Keratinocyte (primary cell): ENCODE results near the gene TTLL13. TPM values are rescaled to one million over a fixed set of nuclear protein-coding genes. Genes with fewer than 3 reads are reported as not detected.

ENCODE experiments used
- DNase-seq: peaks from one replicate; pipeline ENCODE4 v3.0.0-alpha.2; 2011; ENCODE audit warnings: low read depth, missing footprints, low spot score
- FAIRE-seq: peaks from 2 replicates; lab custom pipeline; 2011; peaks lifted over from hg19 to GRCh38; lab: Jason Lieb, UNC
- H2AFZ ChIP-seq: 2 replicates; pipeline ENCODE4 v1.6.0; 2012; ENCODE audit warnings: low read length, control low read depth, inconsistent platforms; ENCODE audit not compliant: control insufficient read depth
- H3K27ac ChIP-seq: 2 replicates; pipeline ENCODE4 v1.5.1; 2011; ENCODE audit warnings: low read length; ENCODE audit not compliant: control insufficient read depth, insufficient read depth
- H3K27me3 ChIP-seq: 3 replicates; pipeline ENCODE4 v1.6.0; 2011; ENCODE audit warnings: low read length; ENCODE audit not compliant: control insufficient read depth, insufficient read depth; ENCODE audit errors: extremely low read depth
- H3K36me3 ChIP-seq, 2 experiments: 2 replicates in 1 of 2; 3 replicates in 1 of 2; pipeline ENCODE4 v1.5.1; 2011; ENCODE audit warnings: low read length in 2 of 2, mild to moderate bottlenecking in 1 of 2; ENCODE audit not compliant: control insufficient read depth in 2 of 2, insufficient read depth in 2 of 2; ENCODE audit errors: extremely low read depth in 1 of 2
- H3K4me1 ChIP-seq: 3 replicates; pipeline ENCODE4 v1.5.1; 2011; ENCODE audit warnings: low read length; ENCODE audit not compliant: control insufficient read depth, insufficient read depth; ENCODE audit errors: extremely low read depth
- H3K4me2 ChIP-seq: 3 replicates; pipeline ENCODE4 v1.6.0; 2011; ENCODE audit warnings: low read depth, low read length; ENCODE audit not compliant: control insufficient read depth, insufficient read depth; ENCODE audit errors: extremely low read depth
- H3K4me3 ChIP-seq, 3 experiments: fragments of 200-600 bp in 1 of 3; sonication (generic) in 1 of 3; 2 replicates in 2 of 3; 3 replicates in 1 of 3; pipeline ENCODE4 v1.5.1; 2011 to 2016; ENCODE audit warnings: low read length in 3 of 3, mild to moderate bottlenecking in 3 of 3, control low read depth in 2 of 3, inconsistent platforms in 1 of 3, low read depth in 1 of 3, mixed read lengths in 1 of 3, mixed run types in 1 of 3, moderate library complexity in 1 of 3; ENCODE audit not compliant: control insufficient read depth in 2 of 3, insufficient read depth in 2 of 3; ENCODE audit errors: extremely low read depth in 1 of 3
- H3K79me2 ChIP-seq: 2 replicates; pipeline ENCODE4 v1.6.0; 2012; ENCODE audit warnings: low read length; ENCODE audit not compliant: control insufficient read depth, insufficient read depth
- H3K9ac ChIP-seq: 3 replicates; pipeline ENCODE4 v1.6.0; 2011; ENCODE audit warnings: low read length; ENCODE audit not compliant: control insufficient read depth, insufficient read depth; ENCODE audit errors: extremely low read depth
- H3K9me1 ChIP-seq: 3 replicates; pipeline ENCODE4 v1.6.0; 2011; ENCODE audit warnings: low read length; ENCODE audit not compliant: control insufficient read depth, insufficient read depth; ENCODE audit errors: extremely low read depth
- H3K9me3 ChIP-seq: 2 replicates; pipeline ENCODE4 v1.5.1; 2012; ENCODE audit warnings: low read depth, low read length; ENCODE audit not compliant: control insufficient read depth
- H4K20me1 ChIP-seq: 3 replicates; pipeline ENCODE4 v1.6.0; 2011; ENCODE audit warnings: low read length; ENCODE audit not compliant: control insufficient read depth, insufficient read depth; ENCODE audit errors: extremely low read depth
- EZH2 ChIP-seq: IDR thresholded peaks from one replicate; pipeline ENCODE4 v1.6.1; 2012; ENCODE audit warnings: inconsistent platforms, mild to moderate bottlenecking, low read length, moderate library complexity
- dilution Hi-C: fragments of 300-500 bp; cut with MboI; formaldehyde crosslinking; loops from one replicate; pipeline ENCODE4 v1.7.0; 2020; ENCODE audit warnings: low sequenced_read_pairs; ENCODE audit not compliant: extremely low pct_ligation_motif_present
- polyA plus RNA-seq, 5 experiments: library from polyadenylated mRNA; depleted of rRNA in 3 of 5; stranded (reverse) in 3 of 5; stranded (forward) in 1 of 5; unstranded in 1 of 5; fragments of >200 nt; gene quantifications; 1 replicate in 1 of 5; 2 replicates in 3 of 5; 3 replicates in 1 of 5; pipeline versions ENCODE4 v1.2.1 to v1.2.3, GENCODE V29; 2011 to 2012; ENCODE audit warnings: missing spikeins in 2 of 5, low read depth in 1 of 5, low replicate concordance in 1 of 5
- TF ChIP-seq, protein P1 (sequence below), 3 experiments: IDR thresholded peaks in 1 of 3; conservative IDR thresholded peaks in 1 of 3; optimal IDR thresholded peaks in 1 of 3; 2 replicates in 2 of 3; 3 replicates in 1 of 3; pipeline versions ENCODE3 to v1.5.1; 2011; ENCODE audit warnings: low read length in 3 of 3, mild to moderate bottlenecking in 3 of 3, moderate library complexity in 2 of 3, control low read depth in 1 of 3, inconsistent platforms in 1 of 3; ENCODE audit not compliant: insufficient read depth in 2 of 3; ENCODE audit errors: extremely low read depth in 1 of 3

The TTLL13 gene
- polyA plus RNA-seq, 1 donor (not counting 4 experiments of a cell fraction or from before 2014, with no cell fraction given), result 0.07 TPM

DNA sequence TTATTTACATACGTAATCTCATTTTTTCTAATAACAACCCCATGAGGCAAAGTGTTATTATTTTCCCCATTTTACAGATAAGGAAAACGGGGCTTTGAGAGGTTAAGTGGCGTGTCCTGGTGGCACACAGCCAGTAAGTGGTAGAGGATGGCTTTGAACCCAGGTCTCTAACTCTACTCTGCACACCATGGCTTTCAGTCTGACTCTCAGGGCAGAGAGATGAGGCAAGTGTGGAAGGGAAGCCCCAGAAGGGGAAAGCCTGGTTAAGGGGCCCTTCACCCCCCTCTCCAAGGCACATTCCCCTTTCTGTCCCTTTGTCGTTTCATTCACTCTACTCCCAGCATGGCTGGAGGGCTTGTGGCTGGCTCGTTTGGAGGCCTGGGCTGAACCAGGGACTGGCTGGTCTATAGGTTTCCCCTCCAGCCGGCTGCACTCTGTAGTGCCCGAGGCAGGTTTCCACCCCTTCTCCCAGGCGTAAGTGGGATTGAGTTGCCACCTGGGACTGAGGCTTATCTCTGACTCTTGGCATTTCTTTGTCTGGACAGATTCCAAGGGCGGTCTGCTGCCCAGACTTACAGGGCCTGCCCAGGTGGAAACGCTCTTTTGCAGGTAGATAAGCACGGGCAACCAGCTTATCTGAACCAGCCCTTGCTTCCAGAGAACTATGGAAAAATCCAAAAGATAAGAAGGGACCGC lies 36.1 kb upstream of the TTLL13 start:
- Histone ChIP-seq H3K79me2 (peaks cover 77% of the 10 kb centered on the region), H3K9me3 (no peaks in the 10 kb centered on the region), H3K4me2 (peak overlapping the region; percentile 91), H3K27me3 (no peaks in the 10 kb centered on the region), H2AFZ (no peak overlapping the region), H3K4me3 (peak overlapping the region in 1 of 3 experiments; percentile 10), H3K27ac (peak overlapping the region; percentile 98), H4K20me1 (no peaks in the 10 kb centered on the region), H3K9ac (peak overlapping the region; percentile 88), H3K4me1 (peaks cover 74% of the 10 kb centered on the region), H3K9me1 (peaks cover 4% of the 10 kb centered on the region), H3K36me3 (peaks cover 6 to 58% of the 10 kb centered on the region in 2 experiments)
- dilution Hi-C loops, result no loop called here
- FAIRE-seq (no peak), DNase-seq (peak; percentile 90)
- TF ChIP-seq EZH2, result no peak
- TF ChIP-seq, protein P1, sequence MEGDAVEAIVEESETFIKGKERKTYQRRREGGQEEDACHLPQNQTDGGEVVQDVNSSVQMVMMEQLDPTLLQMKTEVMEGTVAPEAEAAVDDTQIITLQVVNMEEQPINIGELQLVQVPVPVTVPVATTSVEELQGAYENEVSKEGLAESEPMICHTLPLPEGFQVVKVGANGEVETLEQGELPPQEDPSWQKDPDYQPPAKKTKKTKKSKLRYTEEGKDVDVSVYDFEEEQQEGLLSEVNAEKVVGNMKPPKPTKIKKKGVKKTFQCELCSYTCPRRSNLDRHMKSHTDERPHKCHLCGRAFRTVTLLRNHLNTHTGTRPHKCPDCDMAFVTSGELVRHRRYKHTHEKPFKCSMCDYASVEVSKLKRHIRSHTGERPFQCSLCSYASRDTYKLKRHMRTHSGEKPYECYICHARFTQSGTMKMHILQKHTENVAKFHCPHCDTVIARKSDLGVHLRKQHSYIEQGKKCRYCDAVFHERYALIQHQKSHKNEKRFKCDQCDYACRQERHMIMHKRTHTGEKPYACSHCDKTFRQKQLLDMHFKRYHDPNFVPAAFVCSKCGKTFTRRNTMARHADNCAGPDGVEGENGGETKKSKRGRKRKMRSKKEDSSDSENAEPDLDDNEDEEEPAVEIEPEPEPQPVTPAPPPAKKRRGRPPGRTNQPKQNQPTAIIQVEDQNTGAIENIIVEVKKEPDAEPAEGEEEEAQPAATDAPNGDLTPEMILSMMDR (optimal IDR thresholded peaks at IDR 0.05 in 1 of 3, IDR thresholded peaks at IDR 0.05 in 1 of 3, conservative IDR thresholded peaks at IDR 0.05 in 1 of 3; ENCODE audit: extremely low read depth in 1 of 3, insufficient read depth in 2 of 3, low read length in 3 of 3), result no peak

DNA sequence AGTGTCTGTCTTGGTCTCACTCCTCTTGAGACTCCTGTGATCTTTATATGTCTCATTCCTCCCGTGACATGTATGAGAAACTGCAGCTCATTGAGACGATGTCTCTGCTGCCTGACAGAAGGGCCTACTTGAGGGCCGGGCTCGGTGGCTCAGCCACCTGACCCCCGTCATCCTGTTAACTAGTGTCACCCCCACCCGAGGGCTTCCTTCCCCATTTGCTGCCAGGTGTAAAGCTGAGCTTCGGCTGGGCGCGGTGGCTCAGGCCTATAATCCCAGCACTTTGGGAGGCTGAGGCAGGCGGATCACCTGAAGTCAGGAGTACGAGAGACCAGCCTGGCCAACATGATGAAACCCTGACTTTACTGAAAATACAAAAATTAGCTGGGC lies 35.5 kb upstream of the TTLL13 start:
- Histone ChIP-seq H3K4me2 (peak overlapping the region; percentile 91), H3K4me1 (peaks cover 73% of the 10 kb centered on the region), H3K9ac (peak overlapping the region; percentile 88), H3K9me3 (no peaks in the 10 kb centered on the region), H3K27me3 (no peaks in the 10 kb centered on the region), H3K36me3 (peaks cover 8 to 59% of the 10 kb centered on the region in 2 experiments), H2AFZ (no peak overlapping the region), H4K20me1 (no peaks in the 10 kb centered on the region), H3K79me2 (peaks cover 75% of the 10 kb centered on the region), H3K9me1 (peaks cover 4% of the 10 kb centered on the region), H3K27ac (peak overlapping the region; percentile 98), H3K4me3 (no peak overlapping the region)
- dilution Hi-C loops, result no loop called here
- DNase-seq (no peak), FAIRE-seq (no peak)
- TF ChIP-seq EZH2, result no peak
- TF ChIP-seq, protein P1 (optimal IDR thresholded peaks at IDR 0.05 in 1 of 3, IDR thresholded peaks at IDR 0.05 in 1 of 3, conservative IDR thresholded peaks at IDR 0.05 in 1 of 3; ENCODE audit: extremely low read depth in 1 of 3, insufficient read depth in 2 of 3, low read length in 3 of 3), result no peak
